ENCODE data around the gene LARGE1.

The LARGE1 gene

GRCh38 chr22:33829546-33830280, 90.6 kb downstream of the LARGE1 start:
- TF ChIP-seq POLR2AphosphoS5 (IDR thresholded peaks at IDR 0.05; ENCODE audit: low read depth, low read length) (no peak), REST (IDR thresholded peaks at IDR 0.05; ENCODE audit: insufficient read depth in 1 of 2, low read depth in 2 of 2, low read length in 2 of 2) (no peak), SIN3A (IDR thresholded peaks at IDR 0.05; ENCODE audit: borderline replicate concordance, insufficient read depth, low read length) (no peak), TAF1 (IDR thresholded peaks at IDR 0.05; ENCODE audit: borderline replicate concordance, insufficient read depth, low read length) (no peak), FOXP2 (optimal IDR thresholded peaks at IDR 0.05; ENCODE audit: borderline replicate concordance, extremely low read depth, extremely low read length, insufficient read depth) (no peak)

GRCh38 chr22:33828302-33828701, 92.0 kb downstream of the LARGE1 start:
- TF ChIP-seq REST (IDR thresholded peaks at IDR 0.05; ENCODE audit: insufficient read depth in 1 of 2, low read depth in 2 of 2, low read length in 2 of 2) = no peak

- TF ChIP-seq POLR2AphosphoS5 (IDR thresholded peaks at IDR 0.05; ENCODE audit: low read depth, low read length) = no peak
- no peak for TF ChIP-seq REST (IDR thresholded peaks at IDR 0.05; ENCODE audit: insufficient read depth in 1 of 2, low read depth in 2 of 2, low read length in 2 of 2)
- TF ChIP-seq SIN3A (IDR thresholded peaks at IDR 0.05; ENCODE audit: borderline replicate concordance, insufficient read depth, low read length) = no peak
- TF ChIP-seq TAF1 (IDR thresholded peaks at IDR 0.05; ENCODE audit: borderline replicate concordance, insufficient read depth, low read length) = no peak
- TF ChIP-seq FOXP2 (optimal IDR thresholded peaks at IDR 0.05; ENCODE audit: borderline replicate concordance, extremely low read depth, extremely low read length, insufficient read depth) = no peak
These were observed 94.5 kb downstream of the LARGE1 start for GRCh38 chr22:33825761-33826160.

GRCh38 chr22:33823552-33823951, 96.7 kb downstream of the LARGE1 start:
- TF ChIP-seq TAF1 (IDR thresholded peaks at IDR 0.05; ENCODE audit: borderline replicate concordance, insufficient read depth, low read length) = no peak
- TF ChIP-seq FOXP2 (optimal IDR thresholded peaks at IDR 0.05; ENCODE audit: borderline replicate concordance, extremely low read depth, extremely low read length, insufficient read depth) = no peak
- no peak for TF ChIP-seq POLR2AphosphoS5 (IDR thresholded peaks at IDR 0.05; ENCODE audit: low read depth, low read length)
- TF ChIP-seq REST (IDR thresholded peaks at IDR 0.05; ENCODE audit: insufficient read depth in 1 of 2, low read depth in 2 of 2, low read length in 2 of 2) = no peak
- TF ChIP-seq SIN3A (IDR thresholded peaks at IDR 0.05; ENCODE audit: borderline replicate concordance, insufficient read depth, low read length) = no peak

GRCh38 chr22:33821290-33821689, 99.0 kb downstream of the LARGE1 start:
- no peak for TF ChIP-seq POLR2AphosphoS5 (IDR thresholded peaks at IDR 0.05; ENCODE audit: low read depth, low read length)
- TF ChIP-seq SIN3A (IDR thresholded peaks at IDR 0.05; ENCODE audit: borderline replicate concordance, insufficient read depth, low read length) = no peak
- no peak for TF ChIP-seq FOXP2 (optimal IDR thresholded peaks at IDR 0.05; ENCODE audit: borderline replicate concordance, extremely low read depth, extremely low read length, insufficient read depth)
- no peak for TF ChIP-seq TAF1 (IDR thresholded peaks at IDR 0.05; ENCODE audit: borderline replicate concordance, insufficient read depth, low read length)
- TF ChIP-seq REST (IDR thresholded peaks at IDR 0.05; ENCODE audit: insufficient read depth in 1 of 2, low read depth in 2 of 2, low read length in 2 of 2) = no peak
